Measurements from ENCODE around the gene ATXN7L1.
A peak's percentile ranks its signal among the peaks of the same experiment; 100 is the strongest.
"Not testable (repeated sequence)": the region's sequence is repeated elsewhere in the genome, so short reads cannot be mapped to it uniquely, and the experiment has no call there.

Gene ATXN7L1

DNA sequence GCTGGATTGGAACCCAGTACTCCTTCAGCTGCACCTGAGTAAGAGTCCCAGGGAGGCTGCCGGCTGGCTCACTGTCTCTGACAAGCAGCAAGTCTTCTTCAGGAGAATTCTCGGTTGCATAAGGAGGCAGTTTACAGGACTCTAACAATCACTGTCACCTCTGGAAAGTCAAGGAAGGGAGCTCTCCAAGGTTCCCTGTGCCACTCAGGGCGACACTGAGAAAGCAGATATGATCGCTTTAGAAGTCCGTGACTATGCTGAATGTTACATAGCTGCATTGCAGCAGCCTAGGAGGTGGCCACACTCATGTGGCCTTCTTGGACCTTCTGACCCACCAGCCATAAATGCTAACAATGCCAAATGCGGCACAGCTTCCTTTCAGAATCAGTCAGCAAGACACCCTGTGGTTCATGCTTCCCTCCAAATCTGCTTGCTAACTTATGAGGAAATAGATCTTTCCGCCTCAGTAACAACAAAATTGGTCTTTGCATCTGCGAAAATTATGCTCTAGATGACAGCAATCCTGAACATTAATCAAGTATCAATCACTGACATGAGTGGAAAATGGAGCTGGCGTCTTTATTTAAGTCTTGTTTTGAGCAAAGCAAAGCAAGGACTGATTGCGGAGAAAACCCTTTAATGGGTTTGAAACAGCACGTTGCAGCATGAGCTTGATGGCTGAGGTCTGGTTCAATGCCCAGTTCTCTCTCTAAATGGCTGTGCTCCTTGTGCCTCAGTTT, 132.9 kb downstream of the ATXN7L1 start:
- no peak for ATAC-seq

DNA sequence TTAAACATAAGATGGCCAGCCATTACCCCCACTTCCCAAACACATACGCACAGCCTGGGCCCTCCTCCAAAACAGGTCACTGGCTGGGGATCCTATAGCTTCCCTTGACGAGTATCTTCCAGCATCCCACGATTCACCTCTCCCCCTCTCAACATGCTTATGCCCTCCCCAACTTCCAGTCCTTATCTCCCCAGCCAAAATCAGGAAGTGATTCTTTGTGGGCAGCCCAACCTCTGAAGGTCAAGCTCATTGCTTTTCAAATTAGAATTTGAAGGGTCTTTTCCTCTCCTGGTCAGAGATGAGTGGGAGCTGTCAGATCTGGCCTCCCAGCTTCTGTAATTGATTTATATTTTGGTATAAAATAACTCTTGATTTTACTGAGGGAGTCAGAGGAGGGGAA, 133.6 kb downstream of the ATXN7L1 start:
- no peak for ATAC-seq

DNA sequence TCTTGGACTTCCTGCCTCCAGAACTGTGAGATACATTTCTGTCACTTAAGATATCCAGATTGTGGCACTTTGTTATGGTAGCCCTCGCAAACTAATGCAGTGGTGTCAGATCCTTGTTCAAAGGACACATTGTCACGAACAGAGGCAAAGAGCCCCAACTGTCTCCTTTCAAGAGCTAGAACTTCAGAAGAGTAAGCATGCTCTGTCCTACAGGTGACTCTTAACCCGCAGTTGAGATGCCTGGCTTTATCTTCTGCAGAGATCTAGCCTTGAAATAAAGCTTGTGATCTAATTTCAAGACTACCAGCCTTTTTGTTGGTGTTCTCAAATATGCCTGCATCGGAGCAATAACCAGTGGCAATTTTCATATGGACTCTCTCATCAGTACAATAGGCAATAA, 134.4 kb downstream of the ATXN7L1 start:
- no peak for ATAC-seq

DNA sequence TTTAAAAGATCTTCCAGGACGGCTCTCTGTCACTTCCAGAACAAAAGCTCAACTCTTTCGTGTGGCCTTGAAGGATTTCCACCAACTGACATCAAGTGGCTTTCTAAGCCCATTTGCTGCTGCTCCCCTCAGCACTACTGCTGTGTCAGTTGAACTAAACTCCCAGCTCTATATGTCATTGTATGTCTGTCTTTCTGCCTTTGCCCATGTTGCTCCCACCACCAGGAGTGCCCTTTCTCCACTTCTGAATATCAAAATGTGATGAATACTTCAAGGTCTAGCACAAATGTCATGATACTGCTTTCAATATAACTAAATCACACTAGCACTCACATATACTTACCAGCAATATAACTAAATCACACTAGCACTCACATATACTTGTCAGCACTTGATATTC, 138.3 kb downstream of the ATXN7L1 start:
- no peak for ATAC-seq

DNA sequence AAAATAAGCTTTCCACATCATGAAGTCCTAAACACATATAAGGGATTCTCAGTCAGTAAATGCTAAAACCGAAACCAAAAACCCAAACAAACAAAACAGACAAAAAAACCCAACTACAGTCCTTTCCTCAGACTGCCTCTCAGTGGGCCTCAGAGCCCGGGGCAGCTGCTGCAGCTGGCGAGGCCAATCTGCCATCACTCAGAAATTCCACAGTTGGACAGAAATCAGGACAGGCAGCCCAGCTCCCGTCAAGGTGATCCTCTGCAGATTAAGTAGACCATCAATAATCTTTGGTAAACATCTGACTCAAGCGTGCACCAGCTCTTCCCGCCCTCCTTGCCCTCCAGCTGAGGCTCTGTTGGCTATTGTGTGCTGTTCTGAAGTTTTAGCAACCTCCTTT, 142.2 kb downstream of the ATXN7L1 start:
- ATAC-seq = no peak

DNA sequence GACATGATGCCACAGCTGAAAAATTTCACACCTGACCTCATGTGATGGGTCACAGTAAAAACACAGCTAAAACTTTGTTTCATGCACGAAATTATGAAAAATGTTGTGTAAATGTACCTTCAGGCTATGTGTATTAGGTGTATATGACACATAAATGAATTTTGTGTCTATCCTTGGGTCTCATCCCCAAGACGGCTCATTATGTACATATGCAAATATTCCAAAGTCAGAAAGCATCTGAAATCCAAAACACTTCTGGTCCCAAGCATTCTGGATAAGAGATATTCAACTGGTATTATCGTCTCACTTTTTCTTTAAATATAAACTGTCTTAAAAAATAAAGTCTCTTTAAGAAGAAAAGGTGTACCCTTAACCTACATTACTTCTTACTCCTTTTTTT, 145.4 kb downstream of the ATXN7L1 start:
- no peak for ATAC-seq

DNA sequence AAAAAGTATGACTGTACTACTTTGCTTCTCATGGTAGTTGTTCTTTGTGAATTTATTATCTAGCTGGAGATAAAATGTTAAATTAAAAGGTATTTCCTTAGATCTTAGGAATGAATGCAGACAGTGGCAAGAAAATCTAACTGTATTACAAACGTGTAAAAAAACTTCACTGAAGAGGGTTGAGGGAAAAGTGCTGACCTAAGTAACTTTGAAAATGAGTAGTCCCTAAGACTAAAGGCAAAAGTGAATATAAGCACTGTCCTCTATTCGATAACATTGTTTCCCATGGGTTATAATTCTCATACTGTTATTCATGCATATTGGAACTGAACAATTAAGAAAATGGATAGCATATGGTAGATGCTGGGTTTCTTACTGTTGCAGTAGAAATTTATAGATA, 148.4 kb downstream of the ATXN7L1 start:
- ATAC-seq = no peak

DNA sequence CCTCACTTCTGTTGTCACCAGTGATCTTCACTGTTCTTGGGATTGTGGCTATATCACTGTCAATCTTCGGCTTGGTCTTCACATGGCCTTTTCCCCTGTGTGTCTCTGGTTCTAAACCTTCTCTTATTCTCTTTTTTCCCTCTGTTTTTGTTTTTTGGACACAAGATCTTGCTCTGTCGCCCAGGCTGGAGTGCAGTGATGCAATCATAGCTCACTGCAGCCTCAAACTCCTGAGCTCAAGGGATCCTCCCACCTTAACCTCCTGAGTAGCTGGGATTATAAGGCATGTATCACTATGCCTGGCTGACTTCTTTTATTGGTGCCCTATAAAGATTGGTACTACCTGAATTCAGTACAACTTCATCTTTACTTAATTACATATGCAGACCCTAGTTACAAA, 151.7 kb downstream of the ATXN7L1 start:
- no peak for ATAC-seq

DNA sequence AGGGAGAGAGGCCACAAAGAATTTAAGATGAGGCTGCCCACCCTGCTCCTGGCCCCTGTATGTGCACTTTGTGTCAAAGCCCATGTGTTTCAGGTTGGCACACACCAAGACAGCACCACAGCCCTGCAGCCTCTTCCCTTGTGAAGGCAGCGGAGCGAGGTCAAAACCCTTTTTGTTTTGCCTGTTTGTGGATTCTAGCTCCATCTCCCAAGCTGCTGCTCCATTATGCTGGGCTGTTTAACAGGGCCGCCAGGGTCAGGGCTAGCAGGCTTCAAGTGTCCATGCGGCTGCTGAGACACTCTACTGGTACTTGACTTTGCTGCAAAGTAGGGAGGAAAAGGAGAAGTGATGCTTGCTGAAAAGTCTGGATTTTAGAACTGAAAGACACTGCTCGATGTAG, 152.8 kb downstream of the ATXN7L1 start:
- ATAC-seq = no peak

DNA sequence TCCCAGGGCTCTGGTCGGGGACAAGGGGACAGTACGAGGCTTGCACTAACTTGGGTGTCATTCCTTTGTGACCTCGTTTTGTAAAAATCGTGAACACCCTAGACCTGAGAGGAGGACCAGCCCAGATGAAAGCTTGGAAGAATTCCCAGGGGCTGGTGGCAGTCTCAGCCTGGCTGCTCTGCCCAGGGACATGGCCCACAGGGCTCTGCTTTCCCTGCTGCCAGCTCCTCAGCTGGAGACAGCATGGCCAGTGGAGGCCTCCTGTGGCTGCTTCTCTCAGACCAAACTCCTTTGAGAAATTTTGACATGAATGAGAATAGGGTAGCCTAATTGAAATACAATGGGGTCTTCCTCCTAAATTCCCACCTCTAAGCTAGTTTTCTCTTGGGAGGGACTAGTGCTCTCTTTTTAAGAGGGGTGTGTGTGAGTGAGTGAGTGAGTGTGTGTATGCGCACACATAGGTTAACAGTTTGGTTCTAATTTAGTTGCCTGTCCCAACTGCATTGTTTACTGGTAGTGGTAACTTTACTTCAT, 154.8 kb downstream of the ATXN7L1 start:
- no peak for ATAC-seq

DNA sequence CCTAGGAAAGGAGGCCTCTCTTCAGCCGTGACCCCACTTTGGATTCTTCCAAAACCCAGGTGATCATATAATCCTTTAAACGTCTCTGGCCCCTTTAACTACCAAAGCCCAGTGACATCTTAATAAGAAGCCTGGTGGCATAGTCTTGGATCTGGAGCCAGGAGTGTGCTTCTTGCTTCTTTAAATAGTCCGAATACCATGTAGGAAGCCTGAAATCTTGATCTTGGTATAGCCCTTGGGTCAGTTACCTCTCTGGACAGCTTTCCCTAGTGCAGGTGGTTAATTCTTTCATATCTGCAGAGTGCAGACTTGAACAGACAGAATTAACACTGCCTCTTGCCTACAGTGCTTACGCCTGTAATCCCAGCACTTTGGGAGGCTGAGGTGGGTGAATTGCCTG, 156.5 kb downstream of the ATXN7L1 start:
- no peak for ATAC-seq

DNA sequence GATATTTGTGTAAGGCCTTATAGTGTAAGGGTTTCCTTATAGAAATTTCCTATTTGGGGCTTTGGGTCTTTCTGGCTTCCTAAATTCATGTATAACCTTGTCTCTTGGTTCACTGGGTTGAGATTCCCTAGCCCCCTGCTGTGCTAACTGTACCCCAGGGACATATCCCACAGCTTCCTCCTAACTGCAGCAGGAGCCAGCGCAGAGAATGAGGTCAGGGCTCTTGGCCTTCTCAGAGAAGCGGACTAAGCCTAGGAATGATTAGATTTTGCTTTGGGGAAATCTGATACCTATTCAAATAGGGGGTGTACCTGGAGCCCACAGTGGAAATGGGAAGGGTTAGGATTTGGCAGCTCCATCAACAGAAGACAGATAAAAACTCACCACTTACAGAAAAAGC, 157.0 kb downstream of the ATXN7L1 start:
- no peak for ATAC-seq

DNA sequence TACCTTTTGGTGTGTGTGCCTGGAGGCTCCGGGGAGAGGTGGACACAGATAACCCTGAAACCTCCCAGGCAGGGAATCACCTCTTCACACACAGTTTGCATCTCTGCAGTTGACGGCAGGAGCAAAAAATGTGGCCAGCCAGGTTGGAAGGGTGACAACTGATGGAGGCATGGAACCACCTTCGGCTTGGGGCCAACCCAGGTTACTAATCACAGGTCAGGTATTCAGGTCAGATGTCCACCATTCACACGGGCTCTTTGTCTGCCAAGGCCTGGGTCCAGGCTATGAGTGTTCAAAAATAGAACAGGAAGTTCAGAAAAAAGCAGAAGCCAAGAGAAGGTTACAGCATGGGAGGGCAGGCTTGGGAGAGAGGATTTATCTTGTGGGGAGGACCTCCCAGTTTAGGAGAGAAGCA, 157.9 kb downstream of the ATXN7L1 start:
- no peak for ATAC-seq

DNA sequence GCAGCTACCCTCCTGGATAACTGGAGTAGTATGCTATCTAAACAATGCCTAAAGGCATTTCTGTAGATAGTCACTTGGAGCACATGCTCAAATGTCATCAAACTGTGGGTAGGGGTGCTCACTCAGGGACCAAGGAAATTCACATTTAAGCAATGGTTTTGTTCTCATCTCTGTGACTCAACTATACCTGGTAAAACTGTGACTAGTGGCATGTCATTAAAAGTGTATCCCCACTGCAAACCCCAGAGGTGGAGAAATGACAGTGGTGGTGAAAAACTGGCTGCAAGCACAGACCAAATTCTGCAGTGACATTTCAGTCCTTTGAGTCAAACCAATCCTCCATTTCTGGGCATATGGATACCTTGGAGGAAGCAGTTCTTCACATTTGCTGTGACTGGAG, 160.9 kb downstream of the ATXN7L1 start:
- peak; percentile 81 to 92 for ATAC-seq

DNA sequence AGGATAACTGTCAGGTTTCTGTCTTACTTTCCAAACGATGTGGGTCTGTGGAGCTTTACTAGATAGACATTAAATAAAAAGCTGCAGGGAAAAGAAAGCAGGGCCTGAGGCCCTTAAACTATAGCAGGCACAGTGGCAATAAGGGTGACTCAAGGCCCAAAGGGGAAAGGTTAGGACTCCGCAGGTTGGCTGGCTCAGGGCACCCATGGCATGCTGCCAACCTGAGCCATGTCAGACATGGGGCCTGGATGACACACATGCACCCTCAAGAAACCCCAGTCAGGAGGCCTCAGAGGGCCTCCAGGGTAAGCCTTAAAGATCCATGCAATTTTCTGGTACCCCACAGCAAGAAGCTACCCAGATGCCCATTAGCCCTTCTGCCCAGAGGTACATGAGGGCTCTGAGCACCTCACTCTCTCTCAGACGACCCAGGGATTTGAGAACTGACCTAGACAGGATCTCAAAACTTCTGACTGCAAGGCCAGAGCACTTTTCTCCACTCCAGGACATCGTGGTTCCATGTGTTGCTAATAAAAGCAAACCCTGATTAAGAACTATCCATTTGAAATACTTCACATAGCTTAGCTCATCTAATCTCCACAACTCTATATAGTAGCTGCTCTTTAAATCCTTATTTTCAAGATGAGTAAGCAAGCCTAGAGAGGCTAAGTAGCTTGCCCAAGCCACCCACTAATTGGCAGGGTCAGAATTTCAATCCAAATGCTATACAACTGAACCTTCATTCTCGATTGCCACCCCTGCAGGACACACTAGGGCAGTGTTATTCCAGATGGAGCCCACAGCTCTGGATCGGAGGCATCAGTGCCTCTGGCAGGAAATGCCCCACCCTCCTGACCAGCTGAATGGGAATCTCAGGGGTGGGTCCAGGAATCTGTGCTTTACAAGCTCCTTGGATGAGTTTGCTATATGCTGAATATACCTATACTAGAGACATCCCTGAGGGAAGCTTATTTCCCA, 162.6 kb downstream of the ATXN7L1 start:
- ATAC-seq = no peak

DNA sequence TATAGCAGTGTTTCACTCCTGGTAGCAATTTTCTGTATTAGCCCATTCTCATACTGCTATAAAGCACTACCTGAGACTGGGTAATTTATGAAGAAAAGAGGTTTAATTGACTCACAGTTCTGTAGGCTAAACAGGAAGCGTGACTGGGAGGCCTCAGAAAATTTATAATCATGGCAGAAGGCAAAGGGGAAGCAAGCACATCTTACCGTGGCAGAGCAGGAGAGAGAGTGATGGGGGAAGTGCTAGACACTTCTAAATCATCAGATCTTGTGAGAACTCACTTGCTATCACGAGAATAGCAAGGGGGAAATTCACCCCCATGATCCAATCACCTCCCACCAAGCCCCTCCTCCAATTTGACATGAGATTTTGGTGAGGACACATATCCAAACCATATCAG, 163.5 kb downstream of the ATXN7L1 start:
- ATAC-seq = no peak

DNA sequence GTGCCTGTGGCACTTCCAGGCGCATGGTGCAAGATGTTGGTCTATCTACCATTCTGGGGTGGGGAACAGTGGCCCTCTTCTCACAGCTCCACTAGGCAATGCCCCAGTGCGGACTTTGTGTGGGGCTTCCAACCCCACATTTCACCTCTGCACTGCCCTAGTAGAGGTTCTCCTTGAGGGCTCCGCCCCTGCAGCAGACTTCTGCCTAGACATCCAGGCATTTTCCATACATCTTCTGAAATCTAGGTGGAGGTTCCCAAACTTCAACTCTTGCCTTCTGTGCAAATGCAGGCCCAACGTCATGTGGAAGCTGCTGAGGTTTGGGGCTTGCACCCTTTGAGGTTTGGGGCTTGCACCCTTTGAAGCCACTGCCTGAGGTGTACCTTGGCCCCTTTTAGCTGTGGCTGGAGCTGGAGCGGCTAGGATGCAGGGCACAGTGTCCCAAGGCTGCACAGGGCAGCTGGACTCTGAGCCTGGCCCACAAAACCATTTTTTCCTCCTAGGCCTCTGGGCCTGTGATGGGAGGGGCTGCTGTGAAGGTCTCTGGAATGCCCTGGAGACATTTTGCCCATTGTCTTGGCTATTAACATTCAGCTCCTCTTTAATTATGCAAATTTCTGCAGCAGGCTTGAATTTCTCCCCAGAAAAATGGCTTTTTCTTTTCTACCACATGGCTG, 164.5 kb downstream of the ATXN7L1 start:
- ATAC-seq = no peak

DNA sequence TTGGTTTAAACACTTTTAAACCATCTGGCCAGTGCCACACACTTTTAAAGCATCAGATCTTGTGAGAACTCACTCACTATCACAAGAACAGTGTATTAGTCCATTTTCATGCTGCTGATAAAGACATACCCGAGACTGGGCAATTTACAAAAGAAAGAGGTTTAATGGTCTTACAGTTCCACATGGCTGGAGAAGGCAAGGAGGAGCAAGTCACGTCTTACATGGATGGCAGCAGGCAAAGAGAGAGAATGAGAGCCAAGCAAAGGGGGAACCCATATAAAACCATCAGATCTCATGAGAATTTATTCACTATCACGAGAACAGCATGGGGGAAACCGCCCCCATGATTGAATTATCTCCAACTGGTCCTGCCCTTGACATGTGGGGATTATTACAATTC, 165.7 kb downstream of the ATXN7L1 start:
- ATAC-seq = not testable (repeated sequence)

DNA sequence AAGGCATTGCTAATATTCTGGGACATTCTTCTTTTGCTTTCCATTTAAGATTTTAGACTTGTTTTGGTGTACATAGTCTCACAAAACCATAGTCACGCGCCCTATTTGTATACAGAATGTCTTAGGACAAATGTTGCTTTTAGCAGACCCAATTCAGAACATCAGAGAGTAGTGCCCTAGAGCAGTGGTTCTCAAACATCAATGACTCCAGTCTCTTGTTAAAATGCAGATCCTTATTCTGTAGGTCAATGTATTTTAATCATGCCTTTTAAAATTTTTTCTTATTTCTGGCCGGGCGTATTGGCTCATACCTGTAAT, 167.7 kb downstream of the ATXN7L1 start:
- ATAC-seq = no peak

DNA sequence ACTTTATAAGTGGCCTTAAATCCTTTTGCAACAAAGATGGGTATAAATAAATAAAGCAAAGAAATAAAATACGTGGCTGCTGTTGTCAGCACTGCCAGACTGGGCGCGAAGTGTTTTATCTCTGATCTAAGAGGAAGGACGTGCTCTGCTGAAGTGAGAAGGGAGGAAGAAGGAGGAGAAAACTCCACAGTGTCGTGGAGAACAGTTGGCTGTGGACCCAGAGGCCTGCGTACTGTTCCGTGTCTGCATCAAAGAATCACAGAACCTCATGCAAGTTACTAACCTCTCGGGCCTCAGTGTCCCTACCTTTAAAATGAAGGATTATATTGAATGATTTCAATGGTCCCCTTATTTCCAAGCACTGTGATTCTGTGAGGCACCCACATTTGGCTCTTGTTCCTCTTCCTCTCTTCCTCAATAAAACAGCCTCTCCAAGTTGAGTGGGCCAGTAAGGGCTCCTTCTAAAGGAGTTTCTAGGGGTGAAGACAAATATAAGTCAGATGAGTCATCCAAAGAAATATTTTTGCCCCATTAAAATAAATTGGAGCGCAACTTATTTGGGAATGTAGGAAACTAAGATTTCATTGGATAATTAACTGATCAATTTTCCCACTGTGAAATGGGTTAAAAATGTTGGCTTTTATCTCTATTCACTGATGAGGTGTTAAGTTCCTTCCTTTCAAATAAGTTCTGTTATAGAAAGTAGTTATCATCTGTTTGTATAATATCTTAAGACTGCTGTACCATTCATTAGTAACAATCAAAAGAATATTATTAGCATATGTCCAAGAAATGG, 168.2 kb downstream of the ATXN7L1 start:
- no peak for ATAC-seq

DNA sequence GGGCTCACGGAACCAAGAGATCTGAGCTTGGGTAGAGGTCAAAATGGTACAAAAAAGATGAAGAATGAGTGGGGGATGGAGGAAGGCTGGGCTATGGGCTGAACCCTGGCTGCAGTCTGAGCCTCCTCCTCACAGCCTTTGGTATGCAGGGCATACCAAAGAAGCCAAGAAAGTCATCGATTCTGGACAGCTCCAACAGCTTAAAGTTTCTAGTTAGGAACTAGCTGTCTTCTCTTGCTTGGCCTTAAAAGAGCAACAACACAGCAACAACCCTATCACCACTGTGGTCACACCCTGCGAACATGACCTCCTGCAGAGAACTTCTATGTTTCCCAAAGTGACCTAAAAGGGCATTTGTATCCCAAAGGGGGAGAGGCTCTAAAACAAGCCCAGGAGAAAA, 169.0 kb downstream of the ATXN7L1 start:
- no peak for ATAC-seq

DNA sequence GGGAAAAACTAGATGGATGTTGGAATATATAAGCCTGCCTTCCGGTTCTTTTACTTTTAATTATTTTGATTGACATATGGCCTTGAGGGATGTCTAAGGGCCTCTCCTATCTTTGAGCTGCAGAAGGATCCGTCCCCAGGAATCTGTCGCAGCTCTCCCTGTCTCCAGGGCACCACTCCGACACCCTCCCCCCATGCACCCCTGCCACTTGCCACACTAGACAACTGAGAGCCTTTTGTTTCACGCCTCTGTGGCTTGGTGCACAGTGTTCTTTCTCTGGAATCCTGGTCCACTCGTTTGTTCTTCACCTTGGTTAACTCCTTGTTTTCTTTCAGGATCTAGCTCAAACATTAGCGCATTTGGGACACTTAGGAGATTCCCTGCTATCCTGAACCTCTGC, 171.0 kb downstream of the ATXN7L1 start:
- ATAC-seq = no peak

All from activated CD4-positive, CD25-positive, alpha-beta regulatory T cell treated with anti-CD3 and anti-CD28 coated beads, Interleukin-2, amount 50 U/mL, for 24 hours (primary cell).